ENCODE data around the gene CNPY1.

- TF ChIP-seq CTCF (IDR thresholded peaks at IDR 0.05) (no peak), POLR2A (IDR thresholded peaks at IDR 0.05) (no peak)
Observed at GRCh38 chr7:155538293-155538692, 8.1 kb downstream of the CNPY1 start.

Measured in thyroid gland (tissue), 4 donors.